ENCODE results near the gene OR6Q1. TPM values are rescaled to one million over a fixed set of nuclear protein-coding genes. Genes with fewer than 3 reads are reported as not detected.

Gene OR6Q1
- total RNA-seq, 4 donors from 2014 or later, result not detected

DNA sequence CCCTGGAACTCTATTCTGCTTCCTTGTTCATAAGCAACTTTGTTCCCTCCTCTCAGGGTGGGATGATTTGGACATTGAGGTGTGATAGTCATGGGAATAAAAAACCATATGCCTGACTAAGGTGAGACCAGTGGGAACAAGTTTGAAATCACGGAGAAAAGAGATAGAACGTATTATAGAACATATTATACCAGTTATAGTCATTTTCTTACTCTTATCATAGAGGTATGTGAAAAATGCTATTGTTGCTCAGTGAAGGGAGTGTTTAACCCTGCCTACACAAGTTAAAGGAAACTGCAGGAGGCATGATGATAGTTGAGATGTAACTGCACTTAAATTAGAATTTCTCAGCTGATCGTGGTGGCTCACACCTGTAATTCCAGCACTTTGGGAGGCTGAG, 15.5 kb downstream of the OR6Q1 start:
- intact Hi-C loops (cut with DNase I; ENCODE audit: low total_unique reads), result no loop called here
- WGBS, 2 donors, result 62 to 67% methylated on average over 3 of the region's 3 CpGs
- DNase-seq (ENCODE audit: low spot score in 2 of 2), result no peak
- TF ChIP-seq, protein P1, sequence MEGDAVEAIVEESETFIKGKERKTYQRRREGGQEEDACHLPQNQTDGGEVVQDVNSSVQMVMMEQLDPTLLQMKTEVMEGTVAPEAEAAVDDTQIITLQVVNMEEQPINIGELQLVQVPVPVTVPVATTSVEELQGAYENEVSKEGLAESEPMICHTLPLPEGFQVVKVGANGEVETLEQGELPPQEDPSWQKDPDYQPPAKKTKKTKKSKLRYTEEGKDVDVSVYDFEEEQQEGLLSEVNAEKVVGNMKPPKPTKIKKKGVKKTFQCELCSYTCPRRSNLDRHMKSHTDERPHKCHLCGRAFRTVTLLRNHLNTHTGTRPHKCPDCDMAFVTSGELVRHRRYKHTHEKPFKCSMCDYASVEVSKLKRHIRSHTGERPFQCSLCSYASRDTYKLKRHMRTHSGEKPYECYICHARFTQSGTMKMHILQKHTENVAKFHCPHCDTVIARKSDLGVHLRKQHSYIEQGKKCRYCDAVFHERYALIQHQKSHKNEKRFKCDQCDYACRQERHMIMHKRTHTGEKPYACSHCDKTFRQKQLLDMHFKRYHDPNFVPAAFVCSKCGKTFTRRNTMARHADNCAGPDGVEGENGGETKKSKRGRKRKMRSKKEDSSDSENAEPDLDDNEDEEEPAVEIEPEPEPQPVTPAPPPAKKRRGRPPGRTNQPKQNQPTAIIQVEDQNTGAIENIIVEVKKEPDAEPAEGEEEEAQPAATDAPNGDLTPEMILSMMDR (IDR thresholded peaks at IDR 0.05), result no peak
- no peak for TF ChIP-seq POLR2A (IDR thresholded peaks at IDR 0.05)
- H3K4me3 ChIP-seq (ENCODE audit: low read depth, poor library complexity, severe bottlenecking), result no peak overlapping the region

DNA sequence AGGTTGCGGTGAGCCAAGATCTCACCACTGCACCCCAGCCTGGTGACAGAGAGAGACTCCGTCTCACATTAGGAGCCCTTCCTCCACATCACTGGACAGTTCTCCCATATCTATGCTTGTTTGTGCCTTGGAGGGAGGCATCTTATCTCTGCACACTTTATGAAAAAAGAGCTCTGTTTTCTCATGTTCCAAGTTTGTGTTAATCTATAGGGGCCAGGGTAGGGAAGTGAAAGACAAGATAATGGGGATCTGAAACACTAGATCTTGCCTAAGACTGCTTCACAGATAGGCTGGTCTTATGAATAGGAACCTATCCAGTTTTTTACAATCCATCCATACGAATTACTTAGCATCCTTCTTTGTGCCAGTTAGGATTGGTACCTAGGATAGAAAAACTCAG, 17.1 kb downstream of the OR6Q1 start:
- no peak for DNase-seq (ENCODE audit: low spot score in 2 of 2)
- TF ChIP-seq, protein P1 (IDR thresholded peaks at IDR 0.05), result no peak
- no peak for TF ChIP-seq POLR2A (IDR thresholded peaks at IDR 0.05)
- intact Hi-C loops (cut with DNase I; ENCODE audit: low total_unique reads), result no loop called here
- H3K4me3 ChIP-seq (ENCODE audit: low read depth, poor library complexity, severe bottlenecking), result no peak overlapping the region
- 85 to 93% methylated on average over 3 of the region's 3 CpGs for WGBS, 2 donors

DNA sequence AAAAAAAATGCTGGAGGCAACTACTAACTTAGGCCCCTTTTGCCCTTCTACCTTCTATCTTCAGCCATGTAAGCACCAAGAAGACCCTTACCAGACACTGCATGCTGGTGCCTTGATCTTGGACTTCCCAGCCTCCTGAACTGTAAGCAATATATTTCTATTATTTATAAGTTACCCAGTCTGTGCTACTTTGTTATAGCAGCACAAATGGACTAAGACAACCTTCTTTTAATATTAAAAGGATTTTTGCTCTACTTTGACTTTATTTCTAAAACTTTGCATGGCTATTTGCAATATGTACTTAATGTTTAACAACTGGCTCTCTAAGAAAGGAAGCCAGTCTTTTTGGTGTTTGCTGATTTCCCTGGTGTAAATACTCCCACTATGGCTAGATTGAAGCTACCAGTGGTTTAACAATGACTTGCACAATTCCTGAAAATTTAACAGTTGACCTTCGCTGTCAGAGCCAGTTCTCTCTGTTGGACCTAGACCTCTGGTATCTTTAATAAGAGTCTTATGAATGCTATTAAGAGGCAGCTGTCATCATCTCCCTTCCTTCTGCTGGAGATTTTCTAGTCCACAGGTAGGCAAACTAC, 25.2 kb downstream of the OR6Q1 start:
- H3K4me3 ChIP-seq (ENCODE audit: low read depth, poor library complexity, severe bottlenecking), result no peak overlapping the region
- TF ChIP-seq POLR2A (IDR thresholded peaks at IDR 0.05), result no peak
- TF ChIP-seq, protein P1 (IDR thresholded peaks at IDR 0.05), result no peak
- DNase-seq (ENCODE audit: low spot score in 2 of 2), result no peak
- intact Hi-C loops (cut with DNase I; ENCODE audit: low total_unique reads), result loop anchor here (10.0 kb wide), 1 partner anchor 241 kb away; no protein-coding TSS in a partner anchor
- 86 to 97% methylated on average over 1 of the region's 1 CpG for WGBS, 2 donors

DNA sequence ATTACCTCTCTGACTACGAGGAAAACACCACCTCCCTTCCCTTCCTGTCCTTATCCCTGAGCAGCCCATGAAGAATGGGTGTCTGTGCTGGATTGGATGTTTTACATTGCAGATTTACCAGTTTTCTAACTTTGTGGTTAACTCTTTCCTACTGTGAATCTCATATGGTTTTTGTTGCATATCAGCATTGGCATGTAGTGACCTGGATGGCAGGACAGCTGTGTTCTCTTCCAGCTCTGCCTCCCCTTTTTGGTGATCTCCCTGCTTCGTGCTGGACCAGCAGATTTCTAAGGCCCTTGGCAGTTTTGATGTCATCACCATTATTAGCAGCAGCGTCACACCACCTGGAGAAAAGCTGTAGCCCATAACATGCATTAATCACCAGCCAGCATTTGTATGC, 26.7 kb downstream of the OR6Q1 start:
- no peak for DNase-seq (ENCODE audit: low spot score in 2 of 2)
- H3K4me3 ChIP-seq (ENCODE audit: low read depth, poor library complexity, severe bottlenecking), result no peak overlapping the region
- WGBS, 2 donors, result 71 to 74% methylated on average over 3 of the region's 3 CpGs
- TF ChIP-seq, protein P1 (IDR thresholded peaks at IDR 0.05), result no peak
- TF ChIP-seq POLR2A (IDR thresholded peaks at IDR 0.05), result no peak
- intact Hi-C loops (cut with DNase I; ENCODE audit: low total_unique reads), result loop anchor here (10.0 kb wide), 1 partner anchor 243 kb away; no protein-coding TSS in a partner anchor

DNA sequence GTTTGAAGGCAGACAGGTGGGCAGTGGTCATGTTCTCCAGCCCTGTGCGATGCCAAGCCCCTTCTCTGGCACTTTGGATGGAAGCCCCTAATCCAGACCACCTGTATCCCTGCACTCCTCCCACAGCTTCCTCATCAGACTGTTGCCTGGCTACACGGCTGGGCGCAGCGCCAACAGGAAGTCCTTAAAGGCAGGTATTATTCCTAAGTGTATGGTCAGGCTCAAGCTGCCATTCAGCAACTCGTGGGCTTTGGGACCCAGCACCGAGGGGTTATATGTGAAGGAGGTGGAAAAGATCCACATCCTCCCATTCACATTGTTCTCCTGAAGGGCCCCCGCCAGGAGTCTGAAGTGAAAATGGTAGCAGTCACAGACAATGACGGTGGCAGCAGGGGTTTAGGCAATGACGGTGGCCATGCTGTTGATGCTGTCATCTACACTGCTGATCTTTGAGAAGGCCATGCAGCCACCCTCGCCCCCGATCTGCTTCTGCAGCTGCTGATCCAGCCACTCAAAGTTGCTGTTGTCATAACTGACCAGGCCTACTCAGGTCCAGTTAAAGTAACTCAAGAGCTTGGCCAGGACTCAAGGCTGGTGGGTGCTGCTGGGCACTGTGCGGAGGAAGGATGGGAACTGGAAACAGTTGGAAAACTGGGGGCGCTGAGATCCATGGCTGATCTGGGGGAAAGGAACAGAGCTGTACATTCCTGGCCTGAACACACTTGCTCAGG, 27.7 kb downstream of the OR6Q1 start:
- 64 to 69% methylated on average over 13 of the region's 13 CpGs for WGBS, 2 donors
- TF ChIP-seq POLR2A (IDR thresholded peaks at IDR 0.05), result no peak
- TF ChIP-seq, protein P1 (IDR thresholded peaks at IDR 0.05), result no peak
- no peak overlapping the region for H3K4me3 ChIP-seq (ENCODE audit: low read depth, poor library complexity, severe bottlenecking)
- no peak for DNase-seq (ENCODE audit: low spot score in 2 of 2)
- intact Hi-C loops (cut with DNase I; ENCODE audit: low total_unique reads), result loop anchor here (10.0 kb wide), 1 partner anchor 244 kb away; no protein-coding TSS in a partner anchor
